Stimulated activated CD4-positive, alpha-beta T cell treated with anti-CD3 and anti-CD28 coated beads, Interleukin-2, amount 100 ng/mL, for 4 hours (primary cell): Measurements from ENCODE around the gene LRRC47.

Experiments
- DNase-seq: peaks from one replicate; pipeline ENCODE4 v3.0.0-alpha.2; 2020; ENCODE audit warnings: low read depth

Gene LRRC47

DNA sequence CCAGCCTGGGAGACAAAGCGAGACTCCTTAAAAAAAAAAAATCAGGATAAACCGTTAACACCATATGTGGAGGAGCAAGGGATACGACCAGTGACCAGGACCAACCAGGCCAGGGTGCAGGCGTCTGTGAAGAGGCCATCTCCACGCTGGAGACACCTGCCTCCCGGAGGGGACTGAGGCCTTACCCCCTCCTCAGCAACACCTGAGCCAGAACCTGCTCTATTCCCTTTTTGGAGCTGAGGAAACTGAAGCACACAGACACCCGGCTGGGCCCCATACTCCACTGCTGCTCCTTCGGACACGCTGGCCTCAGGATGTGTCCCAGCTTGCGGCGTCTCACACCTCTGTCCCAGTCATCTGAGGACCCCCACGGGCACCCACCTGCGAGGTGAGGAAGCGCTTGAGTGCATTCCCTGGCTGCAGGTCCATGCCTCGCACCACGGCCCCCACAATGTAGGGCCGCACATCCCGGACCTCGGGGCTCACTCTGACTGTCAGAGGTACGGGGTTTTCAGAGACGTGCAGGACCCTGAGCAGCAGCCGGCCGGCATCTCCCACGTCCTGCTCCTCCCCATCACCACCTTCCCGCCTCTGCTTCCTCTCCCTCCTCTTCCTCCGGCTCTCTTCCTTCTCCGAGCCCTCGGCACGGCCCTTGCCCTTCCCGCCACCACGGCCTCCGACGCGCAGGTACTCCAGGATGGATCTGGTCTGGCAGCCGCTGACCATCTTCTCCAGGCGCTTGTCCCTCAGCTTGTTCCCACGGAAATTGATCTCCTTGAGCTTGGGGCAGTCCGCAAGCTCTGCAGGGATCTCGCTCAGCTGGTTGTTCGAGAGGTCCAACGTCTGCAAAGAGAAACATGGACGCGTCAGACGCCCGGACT is 9.6 kb downstream of the LRRC47 start:
- DNase-seq = no peak

DNA sequence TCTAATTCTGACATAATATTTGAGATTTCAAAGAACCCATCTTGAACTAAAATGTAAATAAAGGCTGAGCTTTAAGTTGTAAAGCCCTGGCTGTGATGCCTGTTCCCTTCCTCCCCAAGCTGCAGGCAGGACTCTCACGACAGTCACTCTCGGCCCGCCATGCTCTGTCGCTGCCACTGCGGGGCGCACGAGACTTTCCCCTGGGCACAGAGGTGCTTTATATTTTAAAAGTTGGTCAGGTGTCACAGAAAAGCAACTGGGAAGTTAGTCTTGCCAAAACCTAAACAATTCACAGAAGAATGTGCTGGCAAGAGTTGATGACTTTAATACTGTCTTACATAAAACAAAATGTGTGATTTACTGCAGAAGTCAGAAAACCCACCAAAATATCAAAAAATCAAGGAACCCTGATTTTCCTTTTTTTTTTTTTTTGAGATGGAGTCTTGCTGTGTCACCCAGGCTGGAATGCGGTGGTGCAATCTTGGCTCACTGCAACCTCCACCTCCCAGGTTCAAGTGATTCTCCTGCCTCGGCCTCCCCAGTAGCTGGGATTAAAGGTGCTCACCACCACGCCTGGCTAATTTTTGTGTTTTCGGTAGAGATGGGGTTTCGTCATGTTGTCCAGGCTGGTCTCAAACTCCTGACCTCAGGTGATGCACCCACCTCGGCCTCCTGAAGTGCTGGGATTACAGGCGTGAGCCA is 10.7 kb downstream of the LRRC47 start:
- DNase-seq = no peak

DNA sequence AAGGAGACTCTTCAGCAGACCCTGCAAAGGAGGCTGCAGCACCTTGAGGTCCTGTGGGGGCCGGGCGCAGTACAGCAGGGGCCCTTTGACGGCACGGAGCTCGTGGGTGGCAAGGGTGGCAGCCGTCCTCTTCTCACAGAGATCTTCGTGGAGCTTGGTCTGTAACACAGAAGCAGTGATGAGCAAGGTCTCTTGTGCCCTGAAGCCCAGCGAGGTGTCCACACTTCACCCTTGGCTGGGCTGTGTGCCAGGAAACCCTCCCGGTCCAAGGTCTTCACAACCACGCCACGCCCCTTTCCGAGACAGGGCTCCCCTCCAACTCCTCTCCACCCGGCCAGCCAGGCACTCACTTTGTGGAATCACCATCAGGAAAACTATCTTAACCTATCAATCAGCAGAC is 11.3 kb downstream of the LRRC47 start:
- no peak for DNase-seq

DNA sequence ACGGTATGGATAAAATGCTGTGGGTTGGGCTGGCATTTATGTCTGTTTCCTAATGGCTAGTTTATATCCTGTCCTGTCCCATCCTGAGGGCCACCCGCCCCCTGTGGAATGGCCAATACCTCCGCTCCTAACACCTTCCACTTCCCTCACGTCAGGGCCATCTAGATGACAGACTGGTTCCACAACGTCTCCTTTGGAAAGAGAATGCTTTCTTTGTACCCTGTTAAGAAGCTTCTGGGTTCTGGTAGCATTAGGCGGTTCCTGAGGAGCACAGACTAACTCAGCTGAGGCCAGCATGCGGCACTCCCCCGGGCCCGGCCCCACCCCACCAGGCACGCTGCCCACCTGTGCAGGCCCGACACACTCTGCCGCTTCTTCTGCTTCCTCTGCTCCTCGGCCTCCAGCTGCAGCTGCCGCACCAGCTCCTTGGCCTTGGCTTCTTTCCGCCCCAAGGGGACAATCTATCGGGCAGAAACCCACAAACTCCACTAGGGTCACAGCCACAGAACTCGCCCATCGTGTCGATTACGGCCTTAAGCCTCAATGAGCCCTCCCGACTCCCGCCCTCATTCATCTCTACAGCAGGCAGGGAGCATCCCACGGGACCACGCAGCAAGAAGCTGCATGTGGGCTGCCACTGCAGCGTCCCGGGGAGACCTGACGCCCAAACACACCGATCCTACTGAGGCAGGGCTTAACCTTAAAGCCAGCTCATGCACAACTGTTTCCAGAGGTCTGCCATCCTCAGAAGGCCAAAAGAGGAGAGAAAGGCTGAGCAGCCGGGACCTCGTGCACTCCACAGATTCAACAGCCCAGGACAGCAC is 12.4 kb downstream of the LRRC47 start:
- no peak for DNase-seq

DNA sequence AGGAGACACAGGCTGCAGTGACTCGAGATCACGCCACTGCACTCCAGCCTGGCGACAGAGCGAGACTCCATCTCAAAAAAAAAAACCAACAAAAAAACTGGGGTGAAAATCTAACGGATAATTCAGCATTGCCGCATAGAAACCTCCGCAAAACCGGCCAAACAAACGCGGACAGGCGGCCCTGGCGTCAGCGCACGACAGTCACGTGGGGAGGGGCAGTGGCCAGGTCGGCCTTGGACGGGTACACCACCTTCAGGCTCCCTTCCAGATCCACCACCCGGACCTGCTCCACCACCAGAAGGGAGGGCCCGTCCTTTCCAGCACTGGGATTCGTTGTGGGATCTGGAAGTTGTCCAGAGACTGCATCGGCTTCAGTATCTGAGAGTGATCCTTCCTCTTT is 15.4 kb downstream of the LRRC47 start:
- DNase-seq = no peak

DNA sequence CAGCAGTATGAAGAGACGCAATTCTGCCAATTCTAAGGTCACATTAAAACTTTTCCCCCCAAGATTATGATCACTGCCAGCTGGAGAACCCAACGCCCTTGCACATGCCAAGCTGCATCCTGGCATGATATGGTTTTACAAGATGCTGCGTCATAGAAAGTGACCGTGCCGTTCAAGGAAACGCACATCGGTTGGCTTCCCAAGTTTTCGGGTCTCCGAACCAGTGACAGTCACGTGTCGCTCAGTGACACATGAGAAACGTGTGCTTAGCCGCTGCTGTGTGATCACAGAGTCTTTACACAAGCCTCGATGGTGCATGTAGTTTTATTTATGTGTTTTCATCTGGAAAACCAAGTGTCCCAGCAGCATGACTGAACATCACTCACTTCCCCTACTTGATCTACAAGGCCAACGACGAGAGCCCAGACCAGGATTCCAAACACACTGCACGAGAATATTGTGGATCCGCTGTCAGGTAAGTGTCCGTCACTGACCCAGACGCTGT is 16.3 kb downstream of the LRRC47 start:
- no peak for DNase-seq

DNA sequence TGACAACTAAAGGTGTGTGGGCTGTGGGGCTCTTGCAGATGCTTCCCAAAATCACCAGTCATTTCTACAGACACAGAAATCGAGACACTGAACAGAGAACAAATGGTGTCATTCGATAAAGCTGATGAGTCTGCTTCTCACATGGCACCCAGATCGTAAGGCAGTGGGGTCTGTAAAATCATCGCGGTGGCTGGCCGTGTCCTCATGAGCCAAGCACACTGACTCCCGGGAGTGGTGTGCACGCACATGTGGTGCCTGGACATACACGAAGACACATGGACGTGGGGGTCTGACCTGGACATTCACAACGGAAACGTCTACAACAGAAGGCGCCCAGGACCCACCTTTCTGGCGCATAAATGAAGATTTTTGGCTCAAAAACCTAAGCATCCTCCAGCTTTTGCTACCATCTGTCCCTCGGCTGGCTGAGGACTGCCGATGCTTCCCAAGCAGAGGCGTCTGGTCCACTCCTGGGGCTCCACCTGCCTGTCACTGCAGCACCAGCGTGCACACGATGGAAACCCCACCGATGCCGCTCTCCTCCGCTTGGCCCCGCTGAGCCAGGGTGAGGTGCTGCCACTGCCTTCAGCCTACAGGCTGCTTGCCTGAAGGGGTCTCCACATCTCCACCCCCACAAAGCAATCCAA is 16.9 kb downstream of the LRRC47 start:
- no peak for DNase-seq

DNA sequence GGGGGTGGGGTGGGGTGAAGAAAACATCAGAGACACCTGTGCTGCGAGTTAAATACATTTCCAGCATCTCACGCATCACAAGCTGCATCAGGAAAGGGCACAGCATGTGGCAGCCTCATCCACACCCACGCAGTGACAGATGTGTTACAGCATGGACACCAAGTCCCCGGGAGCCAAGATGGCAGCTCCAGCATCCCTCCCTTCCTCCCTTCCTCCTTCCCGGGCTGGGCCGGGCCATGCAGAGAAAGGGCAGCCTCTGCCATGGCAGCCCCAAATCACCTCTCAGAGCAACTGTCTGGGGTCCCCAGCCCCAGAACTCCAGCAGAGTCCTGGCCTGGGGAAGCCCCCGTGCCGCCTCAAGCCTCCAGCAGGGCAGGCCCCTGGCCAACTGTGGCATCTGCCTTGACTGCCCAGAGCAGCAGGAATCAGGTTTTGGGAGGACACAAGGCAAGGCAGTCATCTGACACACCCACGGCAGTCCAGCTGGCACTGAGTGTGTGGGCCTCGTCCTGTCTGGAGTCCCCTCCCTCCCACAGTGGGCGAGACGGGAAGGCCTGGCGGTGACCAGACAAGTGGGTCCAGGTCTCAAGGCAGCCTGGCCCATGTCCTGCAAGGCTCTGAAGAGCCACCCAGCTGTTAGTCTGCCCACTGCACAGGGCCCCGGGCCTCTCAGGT is 17.6 kb downstream of the LRRC47 start:
- no peak for DNase-seq

DNA sequence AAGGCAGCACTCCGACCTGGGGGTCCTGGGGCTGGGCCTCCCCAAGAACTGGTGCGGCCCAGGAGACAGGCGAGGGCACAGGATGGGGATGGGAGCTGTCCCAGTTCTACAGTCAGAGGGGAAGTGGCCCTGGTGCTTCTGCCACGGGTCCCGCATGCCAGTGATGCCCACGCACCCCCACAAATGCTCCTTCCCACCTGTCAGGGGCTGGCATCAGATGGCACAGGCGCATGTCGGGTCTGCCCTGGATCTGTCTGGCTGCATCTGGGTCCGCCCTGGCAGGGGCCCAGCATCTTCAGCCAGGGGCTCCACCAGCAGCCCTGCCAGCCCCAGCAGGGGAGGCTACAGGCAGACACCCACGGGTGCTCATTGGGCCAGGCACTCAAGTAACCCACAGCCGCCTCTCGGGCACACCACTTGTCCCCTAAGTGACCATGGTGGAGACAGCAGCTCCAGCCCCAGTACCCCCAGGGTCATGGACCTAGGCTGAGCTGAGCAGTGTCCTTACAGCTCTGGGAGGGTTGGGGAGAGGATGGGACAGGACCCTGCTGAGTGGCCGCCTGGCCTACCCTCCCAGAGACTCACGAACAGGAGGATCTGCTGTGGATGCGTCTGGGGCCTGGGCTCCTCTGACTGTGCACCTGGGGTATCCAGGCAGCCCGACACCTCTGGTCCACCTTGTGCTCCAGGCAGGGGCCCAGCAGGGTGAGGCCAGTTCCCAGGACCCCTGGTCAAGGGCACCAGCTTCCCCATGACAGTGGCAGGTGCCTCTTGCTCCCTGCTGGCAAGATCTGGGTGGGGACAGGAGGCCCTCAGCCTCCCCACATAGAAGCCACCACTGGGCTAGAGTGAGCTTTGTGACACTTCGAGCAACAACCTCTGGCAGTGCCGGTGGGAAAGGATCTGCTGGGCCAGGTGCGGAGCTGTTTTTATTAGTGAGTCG is 18.4 kb downstream of the LRRC47 start:
- DNase-seq = no peak

DNA sequence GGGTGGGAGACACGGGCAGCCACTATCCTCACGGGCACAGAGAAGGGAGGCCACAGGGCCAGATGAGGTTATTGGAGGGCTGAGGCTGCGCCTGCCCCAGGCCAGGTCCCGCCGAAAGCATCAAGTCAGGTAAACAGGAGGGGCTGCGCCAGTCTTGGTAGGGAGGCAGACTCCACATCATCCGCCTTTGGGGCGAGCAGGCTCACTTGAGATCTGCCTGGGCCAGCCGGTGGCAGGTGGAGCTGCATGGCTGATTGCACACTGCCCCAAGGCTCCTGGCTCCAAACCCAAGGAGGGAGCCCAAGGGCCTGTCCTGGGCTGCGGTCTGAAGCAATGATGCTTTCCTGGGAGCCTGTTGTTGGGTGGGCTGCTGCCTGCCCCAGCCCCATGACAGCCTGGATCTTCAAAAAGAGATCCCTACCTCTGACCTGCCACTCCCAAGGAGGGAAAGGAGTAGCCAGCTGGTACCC is 19.2 kb downstream of the LRRC47 start:
- no peak for DNase-seq

DNA sequence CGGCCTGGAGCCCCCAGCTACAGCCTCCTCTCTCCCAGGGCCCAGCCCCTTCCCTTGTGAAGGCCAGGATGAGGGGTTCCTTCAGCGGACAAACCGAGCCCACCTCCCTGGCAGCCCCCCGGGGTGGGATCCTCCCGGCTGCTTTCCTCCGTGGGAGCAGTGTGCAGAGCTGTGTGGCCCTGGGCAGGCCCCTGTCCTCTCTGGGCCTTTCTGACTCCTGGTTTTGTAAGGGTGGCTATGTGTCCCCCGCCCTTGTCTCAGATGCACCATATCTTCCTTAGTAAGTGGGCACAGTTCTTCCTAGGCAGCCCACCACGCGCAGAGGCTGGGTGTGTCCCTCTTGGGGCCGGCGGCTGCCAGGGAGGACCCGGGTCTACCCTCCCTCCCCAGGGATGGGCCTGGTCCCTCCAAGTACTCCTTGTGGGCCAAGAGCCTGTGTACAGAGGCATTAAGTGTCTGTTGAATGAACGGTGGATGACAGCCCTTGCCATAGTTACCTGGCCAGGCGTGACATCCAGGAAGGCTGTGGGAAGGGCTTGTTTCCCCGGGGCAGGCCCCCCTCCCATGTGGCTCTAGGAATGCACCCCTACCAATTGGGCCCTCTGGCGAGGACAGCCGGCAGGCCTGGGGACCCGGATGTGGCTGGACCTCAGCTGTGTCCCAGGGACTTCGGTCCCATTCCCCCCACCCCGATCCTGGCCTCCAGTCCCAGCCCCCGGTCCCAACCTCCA is 19.9 kb downstream of the LRRC47 start:
- no peak for DNase-seq

DNA sequence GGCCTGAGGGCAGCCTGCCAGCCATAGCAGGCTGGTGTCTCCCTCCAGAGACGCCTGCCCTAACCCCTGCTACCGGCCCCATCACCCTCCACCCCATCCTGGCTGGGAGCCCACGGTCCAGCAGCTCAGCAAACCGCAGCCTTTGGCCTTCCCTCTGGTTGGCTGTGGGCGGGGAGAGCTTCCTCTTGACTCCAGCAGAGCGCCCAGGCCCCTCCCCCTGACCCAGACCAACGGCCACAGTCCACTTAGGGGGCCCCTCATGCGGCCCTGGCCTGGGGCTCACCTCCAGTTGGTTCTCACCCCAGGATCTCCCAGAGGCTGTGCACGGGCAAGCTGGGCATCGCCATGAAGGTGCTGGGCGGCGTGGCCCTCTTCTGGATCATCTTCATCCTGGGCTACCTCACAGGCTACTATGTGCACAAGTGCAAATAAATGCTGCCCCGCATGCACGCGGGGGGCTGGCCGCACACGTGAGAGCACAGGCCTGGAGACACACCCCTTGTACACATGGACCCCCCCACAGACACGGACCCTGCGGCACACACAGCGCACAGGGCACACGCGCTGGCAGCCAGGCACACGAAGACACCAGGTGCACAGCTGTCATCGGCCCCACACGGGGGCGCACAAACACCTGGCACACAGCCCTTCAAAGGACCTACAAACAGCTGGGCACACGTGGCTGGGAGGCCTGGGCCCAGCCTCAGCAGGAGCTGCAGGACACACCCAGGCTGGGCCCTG is 20.6 kb downstream of the LRRC47 start:
- peak; percentile 20 for DNase-seq

DNA sequence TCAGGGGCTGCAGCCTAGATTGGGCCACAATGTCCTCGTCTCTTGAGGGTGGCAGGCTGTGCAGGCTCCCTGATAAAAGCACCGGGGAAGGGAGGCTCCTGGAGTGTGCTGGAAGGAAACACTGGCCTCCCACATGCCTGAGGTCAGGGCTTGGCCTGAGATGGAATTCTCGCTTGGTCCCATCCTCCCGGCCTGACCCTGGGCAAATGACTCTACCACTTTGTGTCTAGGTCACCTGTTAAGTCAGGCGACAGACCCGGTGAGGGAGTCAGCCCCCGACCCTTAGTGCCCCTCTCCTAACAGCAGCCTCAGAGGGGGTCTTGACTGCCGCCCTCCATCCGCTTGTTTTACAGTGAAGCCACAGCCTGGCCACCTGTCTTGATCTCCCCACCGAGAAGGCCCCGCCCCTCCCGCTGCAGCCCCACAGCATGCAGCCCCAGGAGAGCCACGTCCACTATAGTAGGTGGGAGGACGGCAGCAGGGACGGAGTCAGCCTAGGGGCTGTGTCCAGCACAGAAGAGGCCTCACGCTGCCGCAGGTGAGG is 21.3 kb downstream of the LRRC47 start:
- DNase-seq = no peak

DNA sequence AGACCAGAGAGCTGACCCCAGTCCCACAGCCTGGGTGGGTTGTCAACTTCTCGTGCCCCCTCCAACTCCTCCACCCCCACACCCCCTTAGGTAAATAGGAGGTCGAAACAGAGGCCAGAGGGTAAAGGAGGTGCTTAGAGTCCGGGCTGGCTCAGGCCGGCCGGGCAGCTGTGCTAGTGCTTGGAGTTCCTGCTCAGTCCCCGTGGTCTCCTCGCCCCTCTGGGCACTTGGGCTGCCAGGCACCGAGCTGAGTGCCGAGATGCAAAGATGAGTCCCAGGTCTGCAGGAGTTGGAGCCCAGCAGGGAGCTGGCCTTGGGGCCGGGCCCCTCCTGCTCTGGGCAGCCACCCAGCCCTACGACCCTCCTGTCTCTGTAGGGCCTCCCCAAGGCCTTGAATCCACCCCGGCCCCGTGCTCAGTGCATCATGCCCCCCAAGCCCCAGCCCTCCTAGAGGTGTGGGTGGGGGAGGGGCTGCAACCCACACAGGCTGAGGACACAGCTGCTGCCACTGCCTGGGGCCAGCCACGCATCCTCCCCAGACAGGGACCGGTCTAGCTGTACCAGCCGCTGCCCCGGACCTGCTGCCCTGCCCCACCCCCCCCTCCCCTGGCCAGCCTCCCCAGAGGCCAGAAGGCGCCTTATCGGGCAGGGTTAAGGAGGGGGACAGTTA is 21.9 kb downstream of the LRRC47 start:
- no peak for DNase-seq

DNA sequence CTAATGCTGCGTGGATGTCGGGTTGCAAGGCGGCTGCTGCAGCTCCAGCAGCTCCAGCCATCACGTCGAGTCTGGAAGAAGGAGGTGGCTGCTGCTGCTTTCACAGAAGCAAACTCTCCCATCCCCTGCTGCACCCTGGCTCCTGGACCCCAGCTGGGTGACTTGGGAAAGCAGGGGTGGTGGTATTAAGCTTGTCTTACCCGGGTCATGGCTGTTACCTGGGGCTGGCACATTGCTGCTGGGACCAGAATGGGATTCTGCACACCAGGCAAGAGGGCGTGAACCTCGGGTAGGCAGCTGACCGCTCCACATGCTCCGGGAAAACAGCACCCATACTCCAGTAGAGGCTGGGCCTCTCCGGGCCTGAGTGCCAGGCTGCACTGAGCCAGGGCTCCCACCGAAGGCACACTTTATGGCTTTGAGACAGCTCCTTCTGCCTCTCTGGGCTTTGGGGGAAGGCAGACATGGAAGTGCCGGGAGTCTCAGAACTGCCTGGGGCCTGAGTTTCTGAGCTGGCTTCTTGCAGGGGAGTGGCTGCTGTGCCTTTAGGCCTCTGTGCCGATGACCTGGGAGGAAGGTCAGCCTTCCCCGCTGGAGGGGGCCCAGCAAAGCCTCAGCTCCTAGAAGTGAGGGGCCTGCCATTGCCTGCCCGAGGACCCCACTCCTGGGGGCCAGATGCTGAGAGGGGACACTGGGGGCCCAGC is 22.6 kb downstream of the LRRC47 start:
- no peak for DNase-seq

DNA sequence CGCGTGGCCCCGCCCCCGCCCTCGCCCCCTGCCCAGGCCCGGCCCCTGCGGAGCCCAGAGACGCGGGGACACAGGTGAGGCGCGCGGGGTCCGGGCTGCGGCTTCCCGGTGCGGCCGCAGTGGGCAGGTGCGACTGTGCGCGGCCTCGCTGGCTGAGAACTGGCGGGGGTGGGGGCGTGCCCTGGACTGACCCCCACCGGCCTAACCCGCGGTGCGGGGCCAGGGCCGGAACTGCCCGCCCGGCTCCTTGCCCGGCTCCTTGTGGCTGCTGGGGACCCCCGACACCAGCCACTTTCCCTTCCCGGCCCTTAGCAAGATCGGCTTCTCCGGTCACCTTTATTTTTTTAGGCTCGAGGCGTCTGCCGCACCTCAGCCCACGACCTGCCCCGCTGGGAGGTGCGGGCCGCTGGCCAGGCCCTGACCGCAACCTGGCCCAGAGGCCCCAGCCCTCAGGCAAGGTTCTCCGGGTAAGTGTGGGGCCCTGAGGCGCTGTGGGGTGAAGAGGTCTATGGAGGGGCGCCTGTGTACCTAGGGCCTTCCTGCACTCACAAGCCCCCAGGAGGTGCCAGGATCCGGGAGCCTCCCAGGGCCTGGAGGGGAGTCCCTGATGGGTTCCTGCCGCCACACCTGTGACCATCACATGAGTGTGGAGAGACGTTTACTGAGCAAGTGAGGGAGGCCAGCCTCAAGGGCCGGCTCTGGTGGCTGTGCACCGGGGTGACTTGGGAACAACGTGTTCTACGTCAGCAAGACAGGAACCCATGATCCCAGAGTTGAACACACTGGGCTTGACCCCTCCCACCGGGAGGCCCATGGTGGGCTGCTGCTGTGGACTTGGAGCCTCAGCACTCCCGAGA is 23.4 kb downstream of the LRRC47 start, which contains the start of gene SMIM1:
TSS of gene SMIM1 (plus strand) at position 35 of the 857 bp plus-strand sequence. CDS start 2,625 bp downstream, outside the sequence.
- DNase-seq = no peak
